GM12878 (cell line): ENCODE data around the gene CERCAM. TPM values are rescaled to one million over a fixed set of nuclear protein-coding genes. Genes with fewer than 3 reads are reported as not detected.
A peak's percentile ranks its signal among the peaks of the same experiment; 100 is the strongest.

Experiments
- CBX5 ChIP-seq: sonication (generic); IDR thresholded peaks from 2 replicates; pipeline ENCODE4 v1.6.1; 2016; ENCODE audit warnings: low read depth, moderate library complexity, mild to moderate bottlenecking, inconsistent platforms
- CEBPZ ChIP-seq: fragments of 150-350 bp; IDR thresholded peaks from 2 replicates; pipeline ENCODE4 v1.6.1; 2016; ENCODE audit warnings: low read depth, low read length
- CHD2 ChIP-seq: IDR thresholded peaks from 2 replicates; pipeline ENCODE4 v1.6.1; 2011; ENCODE audit warnings: low read depth, low read length, improper control_type of control experiment, borderline replicate concordance
- DPF2 ChIP-seq: fragments of 450-650 bp; IDR thresholded peaks from 2 replicates; pipeline ENCODE4 v1.6.1; 2017; ENCODE audit warnings: mild to moderate bottlenecking
- FOXM1 ChIP-seq: IDR thresholded peaks from 2 replicates; pipeline ENCODE4 v1.6.1; 2012; ENCODE audit warnings: low read depth, mild to moderate bottlenecking, inconsistent platforms, low read length, moderate library complexity
- HSF1 ChIP-seq: fragments of 150-350 bp; IDR thresholded peaks from 2 replicates; pipeline ENCODE4 v1.6.1; 2014; ENCODE audit warnings: mild to moderate bottlenecking, low read depth, low read length
- KLF5 ChIP-seq: fragments of 450-650 bp; IDR thresholded peaks from 2 replicates; pipeline ENCODE4 v1.6.1; 2014; ENCODE audit warnings: mild to moderate bottlenecking; ENCODE audit not compliant: partially characterized antibody
- LARP7 ChIP-seq: fragments of 450-650 bp; IDR thresholded peaks from 2 replicates; pipeline ENCODE4 v1.6.1; 2017; ENCODE audit warnings: mild to moderate bottlenecking
- MTA2 ChIP-seq: fragments of 450-650 bp; IDR thresholded peaks from 2 replicates; pipeline ENCODE4 v1.6.1; 2016; ENCODE audit warnings: low read depth, mild to moderate bottlenecking, moderate library complexity
- MYB ChIP-seq: fragments of 150-350 bp; IDR thresholded peaks from 2 replicates; pipeline ENCODE4 v1.6.1; 2014; ENCODE audit warnings: mild to moderate bottlenecking, low read depth, low read length, borderline replicate concordance
- NKRF ChIP-seq: fragments of 450-650 bp; conservative IDR thresholded peaks from 2 replicates; pipeline ENCODE4 v1.6.1; 2017; ENCODE audit warnings: mild to moderate bottlenecking, moderate library complexity
- PAX5 ChIP-seq: IDR thresholded peaks from 2 replicates; pipeline ENCODE4 v1.6.1; 2011; ENCODE audit warnings: low read depth, low read length, borderline replicate concordance
- PAX8 ChIP-seq: fragments of 450-650 bp; IDR thresholded peaks from 2 replicates; pipeline ENCODE4 v1.6.1; 2017; ENCODE audit warnings: mild to moderate bottlenecking, moderate library complexity
- POU2F2 ChIP-seq: IDR thresholded peaks from 3 replicates; pipeline ENCODE4 v1.6.1; 2011; ENCODE audit warnings: low read depth, mild to moderate bottlenecking, low read length, borderline replicate concordance
- RCOR1 ChIP-seq: conservative IDR thresholded peaks from 2 replicates; pipeline ENCODE4 v1.6.1; 2012; ENCODE audit warnings: low read depth, low read length, improper control_type of control experiment
- RFX5 ChIP-seq: IDR thresholded peaks from 2 replicates; pipeline ENCODE4 v1.6.1; 2011; ENCODE audit warnings: low read depth, low read length, improper control_type of control experiment
- SIN3A ChIP-seq: IDR thresholded peaks from 2 replicates; pipeline ENCODE4 v1.6.1; 2012; ENCODE audit warnings: low read depth, low read length, improper control_type of control experiment
- TCF12 ChIP-seq: IDR thresholded peaks from 2 replicates; pipeline ENCODE4 v1.6.1; 2011; ENCODE audit warnings: low read depth, mild to moderate bottlenecking, low read length
- ZNF274 ChIP-seq: IDR thresholded peaks from one replicate; pipeline ENCODE4 v1.8.0; 2011; ENCODE audit not compliant: insufficient read length, insufficient read depth
- ZNF592 ChIP-seq: fragments of 450-650 bp; IDR thresholded peaks from 2 replicates; pipeline ENCODE4 v1.6.1; 2017; ENCODE audit warnings: mild to moderate bottlenecking, moderate library complexity
- polyA plus RNA-seq, 11 experiments: library from polyadenylated mRNA; depleted of rRNA in 4 of 11; unstranded in 6 of 11; stranded (reverse) in 5 of 11; fragments of >200 nt; fragmentation: Nextera tagmentation in 4 of 11; fragmentation: Illumina TruSeq in 1 of 11; extraction: Ambion mirVana in 4 of 11; extraction: Trizol in 1 of 11; gene quantifications; 1 replicate in 1 of 11; 2 replicates in 10 of 11; pipeline versions ENCODE4 v1.2.1 to v1.2.3, GENCODE V29; 2011 to 2016; ENCODE audit warnings: inconsistent platforms in 2 of 11, missing spikeins in 2 of 11, low read depth in 1 of 11
- total RNA-seq, 4 experiments: library from RNA; depleted of rRNA in 3 of 4; stranded (reverse); fragments of >200 nt in 3 of 4; fragmentation: Illumina TruSeq in 1 of 4; extraction: Trizol in 1 of 4; gene quantifications; 2 replicates each; pipeline versions ENCODE4 v1.2.1 to v1.2.3, GENCODE V29; 2013 to 2021

Gene CERCAM
- total and polyA plus RNA-seq, 10 of the 15 experiments (the other 5 are each of a cell fraction or from before 2014, with no cell fraction given), result 0.05 to 6.7 (median 0.71) TPM

GRCh38 chr9:128438343-128439109, 17.9 kb downstream of the CERCAM start (continued):
- no peak for TF ChIP-seq NKRF
- TF ChIP-seq FOXM1, result no peak
- TF ChIP-seq ZNF592, result no peak
- no peak for TF ChIP-seq ZNF274
- TF ChIP-seq RFX5, result no peak
- TF ChIP-seq KLF5, result no peak
- TF ChIP-seq HSF1, result no peak
- no peak for TF ChIP-seq PAX5
- TF ChIP-seq DPF2, result 0 out of 2 replicates have a peak, but pooled peaks have one; percentile 13
- no peak for TF ChIP-seq PAX8
- no peak for TF ChIP-seq RCOR1
- TF ChIP-seq SIN3A, result no peak
- peak; percentile 22; the same call in 1 of the 2 replicates for TF ChIP-seq LARP7
- TF ChIP-seq CBX5, result no peak
- no peak for TF ChIP-seq CEBPZ
- no peak for TF ChIP-seq MTA2
- no peak for TF ChIP-seq TCF12
- no peak for TF ChIP-seq MYB
- no peak for TF ChIP-seq POU2F2
- TF ChIP-seq CHD2, result no peak
